Panc1 (cell line): ENCODE results near the gene SGSH.

ENCODE experiments used
- CTCF ChIP-seq: fragments of 450-650 bp; IDR thresholded peaks from 2 replicates; pipeline ENCODE4 v1.5.1; 2017; ENCODE audit warnings: mild to moderate bottlenecking
- POLR2AphosphoS5 ChIP-seq: IDR thresholded peaks from 2 replicates; pipeline ENCODE4 v1.6.1; 2012; ENCODE audit warnings: mild to moderate bottlenecking, low read depth, low read length, moderate library complexity
- SIN3A ChIP-seq: IDR thresholded peaks from 2 replicates; pipeline ENCODE4 v1.6.1; 2012; ENCODE audit warnings: low read depth, mild to moderate bottlenecking, low read length, moderate library complexity, borderline replicate concordance; ENCODE audit not compliant: insufficient read depth
- TCF7L2 ChIP-seq: IDR thresholded peaks from 2 replicates; pipeline ENCODE4 v1.6.1; 2011; ENCODE audit warnings: mild to moderate bottlenecking, low read depth, low read length, inconsistent platforms
- TF ChIP-seq, protein P1 (sequence below), 2 experiments: IDR thresholded peaks; 2 replicates each; pipeline ENCODE4 v1.6.1; 2011 to 2012; ENCODE audit warnings: low read depth in 2 of 2, control low read depth in 1 of 2, low read length in 1 of 2, mild to moderate bottlenecking in 1 of 2, moderate library complexity in 1 of 2; ENCODE audit not compliant: insufficient read depth in 1 of 2

DNA sequence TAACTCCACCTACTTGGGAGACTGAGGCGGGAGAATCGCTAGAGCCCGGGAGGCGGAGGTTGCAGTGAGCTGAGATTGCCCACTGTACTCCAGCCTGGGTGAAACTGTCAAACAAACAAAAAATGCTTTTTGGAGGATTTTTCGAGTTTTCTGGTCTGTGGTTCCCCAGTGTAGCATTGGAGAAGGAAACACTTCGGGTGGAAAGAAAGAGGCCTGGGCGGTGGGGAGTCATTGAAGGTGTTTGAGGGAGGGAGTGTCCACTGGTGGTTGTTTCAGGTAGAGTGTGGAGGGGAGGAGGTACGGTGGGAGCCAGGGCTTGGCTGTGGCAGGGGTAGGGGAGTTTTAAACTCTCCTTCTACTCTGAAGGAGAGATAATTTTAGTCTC, 41.8 kb upstream of the SGSH start:
- TF ChIP-seq CTCF (no peak), POLR2AphosphoS5 (no peak; the same call in 1 of the 2 replicates), SIN3A (no peak), TCF7L2 (no peak)
- TF ChIP-seq, protein P1, sequence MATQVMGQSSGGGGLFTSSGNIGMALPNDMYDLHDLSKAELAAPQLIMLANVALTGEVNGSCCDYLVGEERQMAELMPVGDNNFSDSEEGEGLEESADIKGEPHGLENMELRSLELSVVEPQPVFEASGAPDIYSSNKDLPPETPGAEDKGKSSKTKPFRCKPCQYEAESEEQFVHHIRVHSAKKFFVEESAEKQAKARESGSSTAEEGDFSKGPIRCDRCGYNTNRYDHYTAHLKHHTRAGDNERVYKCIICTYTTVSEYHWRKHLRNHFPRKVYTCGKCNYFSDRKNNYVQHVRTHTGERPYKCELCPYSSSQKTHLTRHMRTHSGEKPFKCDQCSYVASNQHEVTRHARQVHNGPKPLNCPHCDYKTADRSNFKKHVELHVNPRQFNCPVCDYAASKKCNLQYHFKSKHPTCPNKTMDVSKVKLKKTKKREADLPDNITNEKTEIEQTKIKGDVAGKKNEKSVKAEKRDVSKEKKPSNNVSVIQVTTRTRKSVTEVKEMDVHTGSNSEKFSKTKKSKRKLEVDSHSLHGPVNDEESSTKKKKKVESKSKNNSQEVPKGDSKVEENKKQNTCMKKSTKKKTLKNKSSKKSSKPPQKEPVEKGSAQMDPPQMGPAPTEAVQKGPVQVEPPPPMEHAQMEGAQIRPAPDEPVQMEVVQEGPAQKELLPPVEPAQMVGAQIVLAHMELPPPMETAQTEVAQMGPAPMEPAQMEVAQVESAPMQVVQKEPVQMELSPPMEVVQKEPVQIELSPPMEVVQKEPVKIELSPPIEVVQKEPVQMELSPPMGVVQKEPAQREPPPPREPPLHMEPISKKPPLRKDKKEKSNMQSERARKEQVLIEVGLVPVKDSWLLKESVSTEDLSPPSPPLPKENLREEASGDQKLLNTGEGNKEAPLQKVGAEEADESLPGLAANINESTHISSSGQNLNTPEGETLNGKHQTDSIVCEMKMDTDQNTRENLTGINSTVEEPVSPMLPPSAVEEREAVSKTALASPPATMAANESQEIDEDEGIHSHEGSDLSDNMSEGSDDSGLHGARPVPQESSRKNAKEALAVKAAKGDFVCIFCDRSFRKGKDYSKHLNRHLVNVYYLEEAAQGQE (IDR thresholded peaks at IDR 0.05; ENCODE audit: insufficient read depth in 1 of 2, low read depth in 2 of 2, low read length in 1 of 2): no peak
